Suprapubic skin (tissue), 4 donors: Measurements from ENCODE around the gene WDR37.

Experiments used
- CTCF ChIP-seq, 2 donors: fragments of 200-600 bp in 1 of 2; fragments of 450-650 bp in 1 of 2; sonication (generic) in 1 of 2; IDR thresholded peaks; one replicate each; pipeline ENCODE4 v1.5.1; 2016 to 2019; ENCODE audit warnings: antibody characterized with exemption in 2 of 2, mild to moderate bottlenecking in 1 of 2, moderate library complexity in 1 of 2
- POLR2A ChIP-seq, 2 donors: fragments of 450-650 bp; IDR thresholded peaks; one replicate each; pipeline ENCODE4 v1.6.1; 2017; ENCODE audit warnings: antibody characterized with exemption in 2 of 2, mild to moderate bottlenecking in 2 of 2, moderate library complexity in 2 of 2
- POLR2AphosphoS5 ChIP-seq, 3 donors: sonication (generic); formaldehyde crosslinking; IDR thresholded peaks; one replicate each; pipeline ENCODE4 v1.6.1; 2017; ENCODE audit warnings: antibody characterized with exemption in 3 of 3

GRCh38 chr10:1173091-1173490 is 116.9 kb downstream of the WDR37 start:
- TF ChIP-seq CTCF (IDR thresholded peaks at IDR 0.05) (no peak), POLR2A (IDR thresholded peaks at IDR 0.05) (no peak), POLR2AphosphoS5 (IDR thresholded peaks at IDR 0.05) (no peak)
